Transverse colon (tissue), 4 donors: Measurements from ENCODE around the gene HOXB13. TPM values are rescaled to one million over a fixed set of nuclear protein-coding genes. Genes with fewer than 3 reads are reported as not detected.
A peak's percentile ranks its signal among the peaks of the same experiment; 100 is the strongest.

Experiments used
- DNase-seq: peaks from one replicate; pipeline ENCODE4 v3.0.0-alpha.2; 2019
- H3K27ac ChIP-seq, 4 donors: fragments of 200-600 bp; sonication (generic); 2 replicates each; pipeline ENCODE4 v1.5.1; 2016 to 2018; ENCODE audit warnings: inconsistent platforms in 4 of 4
- H3K27me3 ChIP-seq: fragments of 200-600 bp; sonication (generic); 2 replicates; pipeline ENCODE4 v1.5.1; 2017; ENCODE audit warnings: inconsistent platforms
- H3K36me3 ChIP-seq, 4 donors: fragments of 200-600 bp; sonication (generic); 2 replicates each; pipeline ENCODE4 v1.5.1; 2017 to 2019; ENCODE audit warnings: inconsistent platforms in 4 of 4
- H3K4me1 ChIP-seq, 4 donors: fragments of 200-600 bp; sonication (generic); 2 replicates each; pipeline ENCODE4 v1.5.1; 2017 to 2020; ENCODE audit warnings: inconsistent platforms in 4 of 4
- H3K4me3 ChIP-seq, 4 donors: fragments of 200-600 bp; sonication (generic); 1 replicate in 1 of 4; 2 replicates in 3 of 4; pipeline versions ENCODE4 v1.5.1 to v1.6.1; 2017 to 2019; ENCODE audit warnings: inconsistent platforms in 4 of 4
- H3K9me3 ChIP-seq, 2 donors: fragments of 200-600 bp; sonication (generic); 2 replicates each; pipeline ENCODE4 v1.5.1; 2017 to 2019; ENCODE audit warnings: inconsistent platforms in 2 of 2
- CTCF ChIP-seq, 5 experiments: fragments of 200-600 bp in 3 of 5; fragments of 450-650 bp in 2 of 5; sonication (generic) in 3 of 5; IDR thresholded peaks; 1 replicate in 2 of 5; 2 replicates in 3 of 5; pipeline ENCODE4 v1.5.1; 2016 to 2017; ENCODE audit warnings: antibody characterized with exemption in 5 of 5, inconsistent platforms in 3 of 5, mild to moderate bottlenecking in 2 of 5, moderate library complexity in 1 of 5
- EP300 ChIP-seq: sonication (generic); formaldehyde crosslinking; IDR thresholded peaks from one replicate; pipeline ENCODE4 v1.6.1; 2017; ENCODE audit warnings: antibody characterized with exemption, low read depth
- POLR2A ChIP-seq: fragments of 450-650 bp; IDR thresholded peaks from one replicate; pipeline ENCODE4 v1.6.1; 2016; ENCODE audit warnings: antibody characterized with exemption, mild to moderate bottlenecking, moderate library complexity
- POLR2AphosphoS5 ChIP-seq, 3 donors: sonication (generic); formaldehyde crosslinking; IDR thresholded peaks; one replicate each; pipeline ENCODE4 v1.6.1; 2016; ENCODE audit warnings: antibody characterized with exemption in 3 of 3
- WGBS, 2 donors: methylation state at CpG; one replicate each; pipeline ENCODE4 v1.1.5; 2018; ENCODE audit warnings: low coverage in 1 of 2; 5-methylcytosine and 5-hydroxymethylcytosine counted together
- in situ Hi-C, 4 donors: fragments of 200-750 bp; cut with MboI; loops; one replicate each; pipeline versions ENCODE4 v1.15.0 to v1.15.1; 2017; ENCODE audit warnings: low sequenced_read_pairs in 3 of 4, low pct_ligation_motif_present in 1 of 4, low pct_unique_long_range_greater_than_20kb in 1 of 4
- intact Hi-C: fragments of 100-400 bp; cut with DNase I; formaldehyde crosslinking; loops from one replicate; pipeline ENCODE4 v1.15.1; 2023; ENCODE audit warnings: low total_unique reads
- total RNA-seq, 4 donors: library from RNA; depleted of rRNA; stranded (reverse); fragments of >200 nt; gene quantifications; one replicate each; pipeline ENCODE4 v1.1.0, GENCODE V29; 2016

The HOXB13 gene
- total RNA-seq, 4 donors from 2014 or later, result 1.2 to 5.7 (median 3.5) TPM

- Histone ChIP-seq H3K27me3 (peaks cover 100% of the 10 kb centered on the region), H3K4me3 (peak overlapping the region in 2 of 4 donors; percentile 51 to 56), H3K4me1 (peaks cover 12 to 37% (median 32%) of the 10 kb centered on the region in 4 donors), H3K36me3 (no peaks in the 10 kb centered on the region), H3K27ac (peak overlapping the region in 2 of 4 donors; percentile 70 to 86), H3K9me3 (no peaks in the 10 kb centered on the region)
- in situ Hi-C loops (loop anchor here in 3 of 4 donors (10.0 kb wide), 2 partner anchors 55 to 65 kb away; no protein-coding TSS in a partner anchor), intact Hi-C loops (loop anchor here (10.0 kb wide), 2 partner anchors 145 to 275 kb away; no protein-coding TSS in a partner anchor)
- WGBS, 2 donors, result 15 to 21% methylated on average over 5 to 19 of the region's 19 CpGs
- no peak for DNase-seq
- TF ChIP-seq EP300, result no peak
- TF ChIP-seq POLR2A, result no peak
- no peak for TF ChIP-seq POLR2AphosphoS5 (IDR thresholded peaks at IDR 0.05)
- TF ChIP-seq CTCF (IDR thresholded peaks at IDR 0.05), result no peak
Observed at GRCh38 chr17:48729335-48730239, 1.0 kb upstream of the HOXB13 start.

- DNase-seq, result no peak
- Histone ChIP-seq H3K9me3 (no peaks in the 10 kb centered on the region), H3K36me3 (no peaks in the 10 kb centered on the region), H3K27me3 (peaks cover 100% of the 10 kb centered on the region), H3K27ac (peak overlapping the region in 2 of 4 donors; percentile 70 to 86), H3K4me1 (peaks cover 12 to 48% (median 41%) of the 10 kb centered on the region in 4 donors), H3K4me3 (peak overlapping the region in 2 of 4 donors; percentile 51 to 56)
- intact Hi-C loops (loop anchor here (1.0 to 10.0 kb wide), 3 partner anchors 62 to 277 kb away; no protein-coding TSS in a partner anchor), in situ Hi-C loops (no loop called here)
- WGBS, 2 donors, result 22 to 39% methylated on average over 5 to 9 of the region's 9 CpGs
- TF ChIP-seq POLR2A (no peak), CTCF (IDR thresholded peaks at IDR 0.05) (no peak), EP300 (no peak), POLR2AphosphoS5 (IDR thresholded peaks at IDR 0.05) (no peak)
Observed at GRCh38 chr17:48727415-48728175, 955 bp downstream of the HOXB13 start.

- H3K9me3 ChIP-seq, result no peaks in the 10 kb centered on the region
- no peak overlapping the region for H3K4me3 ChIP-seq
- in situ Hi-C loops (no loop called here), intact Hi-C loops (loop anchor here (1.0 to 10.0 kb wide), 3 partner anchors 62 to 278 kb away; no protein-coding TSS in a partner anchor)
- no peak overlapping the region for H3K27ac ChIP-seq
- peaks cover 100% of the 10 kb centered on the region for H3K27me3 ChIP-seq
- no peak for DNase-seq
- peaks cover 12 to 48% (median 41%) of the 10 kb centered on the region in 4 donors for H3K4me1 ChIP-seq
- H3K36me3 ChIP-seq, result no peaks in the 10 kb centered on the region
- 8 to 16% methylated on average over 2 to 20 of the region's 20 CpGs for WGBS, 2 donors
- TF ChIP-seq EP300 (no peak), CTCF (IDR thresholded peaks at IDR 0.05) (no peak), POLR2A (no peak), POLR2AphosphoS5 (IDR thresholded peaks at IDR 0.05) (no peak)
Observed at GRCh38 chr17:48726916-48727286, 1.6 kb downstream of the HOXB13 start.
